AG04450 (cell line): ENCODE measurements around the gene ADAM8. TPM values are rescaled to one million over a fixed set of nuclear protein-coding genes. Genes with fewer than 3 reads are reported as not detected.

Experiments
- CTCF ChIA-PET: fragments of 300-600, 350-600 bp; formaldehyde crosslinking; extraction: SDS; loops from one replicate; lab custom pipeline; 2022; ENCODE audit warnings: antibody characterized with exemption, inconsistent platforms; lab: Charles Lee
- POLR2A ChIA-PET: fragments of 350-600 bp; formaldehyde crosslinking; extraction: SDS; loops from one replicate; lab custom pipeline; 2021; ENCODE audit warnings: antibody characterized with exemption, inconsistent platforms; lab: Yijun Ruan, JAX
- DNase-seq: peaks from one replicate; pipeline ENCODE4 v3.0.0-alpha.2; 2011; ENCODE audit warnings: low read depth, low spot score
- H3K27ac ChIP-seq: one replicate; pipeline ENCODE4 v1.5.1; 2012; ENCODE audit warnings: low read depth, low read length, control low read depth
- H3K27me3 ChIP-seq: one replicate; pipeline ENCODE4 v1.6.0; 2012; ENCODE audit warnings: low read length; ENCODE audit not compliant: control insufficient read depth, insufficient read depth
- H3K4me3 ChIP-seq: 2 replicates; pipeline ENCODE4 v1.5.1; 2011; ENCODE audit warnings: mild to moderate bottlenecking, low read depth, low read length, control low read depth
- H3K9me3 ChIP-seq: 2 replicates; pipeline ENCODE4 v1.5.1; 2012; ENCODE audit warnings: low read length; ENCODE audit not compliant: control insufficient read depth, insufficient read depth
- polyA plus RNA-seq: library from polyadenylated mRNA; depleted of rRNA; stranded (reverse); fragments of >200 nt; gene quantifications from 2 replicates; pipeline ENCODE4 v1.2.3, GENCODE V29; 2011
- TF ChIP-seq, protein P1 (sequence below): IDR thresholded peaks from 2 replicates; pipeline ENCODE4 v1.5.1; 2011; ENCODE audit warnings: low read depth, low read length, control low read depth, inconsistent platforms

ADAM8 gene
- polyA plus RNA-seq, 1 experiment: 0.25 TPM

GRCh38 chr10:133262696-133263095 lies 14.0 kb downstream of the ADAM8 start:
- H3K27ac ChIP-seq: no peak overlapping the region
- ChIA-PET POLR2A (no interaction called here), CTCF (interaction anchor here (0.9 kb wide), 1 partner anchor 67 kb away, joined by 3 read pairs; no protein-coding TSS in a partner anchor)
- no peaks in the 10 kb centered on the region for H3K27me3 ChIP-seq
- H3K4me3 ChIP-seq: no peak overlapping the region
- TF ChIP-seq, protein P1, sequence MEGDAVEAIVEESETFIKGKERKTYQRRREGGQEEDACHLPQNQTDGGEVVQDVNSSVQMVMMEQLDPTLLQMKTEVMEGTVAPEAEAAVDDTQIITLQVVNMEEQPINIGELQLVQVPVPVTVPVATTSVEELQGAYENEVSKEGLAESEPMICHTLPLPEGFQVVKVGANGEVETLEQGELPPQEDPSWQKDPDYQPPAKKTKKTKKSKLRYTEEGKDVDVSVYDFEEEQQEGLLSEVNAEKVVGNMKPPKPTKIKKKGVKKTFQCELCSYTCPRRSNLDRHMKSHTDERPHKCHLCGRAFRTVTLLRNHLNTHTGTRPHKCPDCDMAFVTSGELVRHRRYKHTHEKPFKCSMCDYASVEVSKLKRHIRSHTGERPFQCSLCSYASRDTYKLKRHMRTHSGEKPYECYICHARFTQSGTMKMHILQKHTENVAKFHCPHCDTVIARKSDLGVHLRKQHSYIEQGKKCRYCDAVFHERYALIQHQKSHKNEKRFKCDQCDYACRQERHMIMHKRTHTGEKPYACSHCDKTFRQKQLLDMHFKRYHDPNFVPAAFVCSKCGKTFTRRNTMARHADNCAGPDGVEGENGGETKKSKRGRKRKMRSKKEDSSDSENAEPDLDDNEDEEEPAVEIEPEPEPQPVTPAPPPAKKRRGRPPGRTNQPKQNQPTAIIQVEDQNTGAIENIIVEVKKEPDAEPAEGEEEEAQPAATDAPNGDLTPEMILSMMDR: no peak
- no peaks in the 10 kb centered on the region; the same call in 1 of the 2 replicates for H3K9me3 ChIP-seq
- no peak for DNase-seq

DNA sequence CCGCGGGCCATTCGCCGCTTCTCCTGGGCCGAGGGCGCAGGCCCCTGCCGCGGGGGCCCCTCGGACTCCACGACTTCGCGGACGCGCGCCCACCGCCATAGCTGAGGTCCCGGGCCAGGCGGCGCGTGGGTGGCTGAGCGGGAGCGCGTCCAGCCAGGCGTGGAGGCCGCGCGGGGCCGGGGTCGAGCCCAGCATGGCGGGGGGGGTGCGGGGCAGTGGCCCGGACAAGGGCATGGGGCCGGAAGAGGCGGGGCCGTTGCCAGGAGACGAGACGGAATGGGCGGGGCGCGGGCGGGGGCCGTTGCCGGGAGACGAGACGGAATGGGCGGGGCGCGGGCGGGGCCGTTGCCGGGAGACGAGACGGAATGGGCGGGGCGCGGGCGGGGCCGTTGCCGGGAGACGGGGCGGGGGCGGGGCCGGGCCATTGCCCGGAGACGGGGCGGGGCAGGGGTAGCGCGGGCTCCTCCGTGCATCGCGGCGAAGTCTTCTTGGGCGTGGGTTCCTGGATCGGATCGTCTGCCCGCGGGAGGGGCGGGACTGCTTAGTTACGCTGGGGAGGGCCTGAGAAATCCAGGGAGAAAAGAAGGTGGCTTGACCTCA lies 14.8 kb downstream of the ADAM8 start:
- Histone ChIP-seq H3K4me3 (peak overlapping the region; percentile 54), H3K9me3 (no peaks in the 10 kb centered on the region; the same call in 1 of the 2 replicates), H3K27me3 (no peaks in the 10 kb centered on the region), H3K27ac (no peak overlapping the region)
- no peak for DNase-seq
- TF ChIP-seq, protein P1: no peak
- CTCF ChIA-PET: interaction anchor here (0.6 to 0.9 kb wide), 2 partner anchors 68 to 1035 kb away, joined by 3 read pairs; no protein-coding TSS in a partner anchor
- POLR2A ChIA-PET: no interaction called here

- DNase-seq: no peak
- CTCF ChIA-PET: interaction anchor here (0.6 kb wide), 1 partner anchor 1034 kb away, joined by 3 read pairs; no protein-coding TSS in a partner anchor
- Histone ChIP-seq H3K4me3 (peak overlapping the region; percentile 54), H3K9me3 (no peaks in the 10 kb centered on the region; the same call in 1 of the 2 replicates), H3K27ac (no peak overlapping the region), H3K27me3 (no peaks in the 10 kb centered on the region)
- POLR2A ChIA-PET: interaction anchor here (0.6 kb wide), 1 partner anchor 479 kb away, joined by 6 read pairs; no protein-coding TSS in a partner anchor
- TF ChIP-seq, protein P1: no peak
Measured at GRCh38 chr10:133260895-133261725, 15.6 kb downstream of the ADAM8 start.

- Histone ChIP-seq H3K27ac (peak overlapping the region; percentile 95), H3K4me3 (no peak overlapping the region), H3K27me3 (no peaks in the 10 kb centered on the region), H3K9me3 (no peaks in the 10 kb centered on the region; the same call in 1 of the 2 replicates)
- ChIA-PET POLR2A (interaction anchor here (1.4 kb wide), 1 partner anchor 19 kb away, joined by 3 read pairs; no protein-coding TSS in a partner anchor), CTCF (interaction anchor here (1.3 kb wide), 1 partner anchor 70 kb away, joined by 5 read pairs; no protein-coding TSS in a partner anchor)
- no peak for DNase-seq
- TF ChIP-seq, protein P1: no peak
Measured at GRCh38 chr10:133259602-133259989, 17.1 kb downstream of the ADAM8 start.
